ENCODE results near the gene ZNF280B.
"Not testable (repeated sequence)": the region's sequence is repeated elsewhere in the genome, so short reads cannot be mapped to it uniquely, and the experiment has no call there.

The ZNF280B gene

DNA sequence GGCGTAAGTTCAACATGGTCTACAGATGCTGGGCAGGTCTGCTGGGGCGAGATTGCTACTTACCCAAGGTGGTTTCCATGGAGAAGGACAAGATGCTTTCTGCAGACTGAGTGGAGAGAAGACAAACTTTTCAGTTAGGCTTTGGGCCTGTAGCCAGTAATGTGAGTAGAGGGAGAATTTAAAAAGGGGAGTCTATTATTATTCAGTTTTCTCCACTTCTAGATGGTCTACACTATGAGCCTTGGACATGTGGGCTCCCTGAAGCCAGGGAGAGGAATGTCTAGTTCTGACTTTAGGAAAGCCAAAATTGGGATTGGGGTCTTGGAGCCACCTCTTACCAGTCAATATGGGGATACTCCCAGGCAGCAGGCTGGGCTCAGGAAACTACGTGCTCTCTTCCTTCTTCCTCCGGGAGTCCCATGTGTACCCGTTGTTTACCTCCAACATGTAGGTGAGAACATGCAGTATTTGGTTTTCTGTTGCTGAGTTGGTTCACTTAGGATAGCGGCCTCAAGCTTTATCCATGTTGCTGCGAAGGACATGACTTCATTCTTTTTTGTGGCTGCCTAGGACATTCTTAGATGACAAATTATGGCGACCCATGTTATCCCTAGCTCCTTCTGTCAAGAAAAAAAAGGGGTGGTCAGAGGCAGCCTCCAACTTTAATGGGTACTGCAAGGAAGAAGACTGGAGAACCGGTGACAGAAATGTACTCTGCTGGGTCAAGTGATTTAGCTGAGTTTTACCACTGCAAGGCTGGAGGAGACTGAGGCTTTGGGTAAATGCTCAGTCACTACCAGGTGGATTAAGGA lies 26.3 kb upstream of the ZNF280B start:
- DNase-seq (ENCODE audit: low read depth) = no peak

DNA sequence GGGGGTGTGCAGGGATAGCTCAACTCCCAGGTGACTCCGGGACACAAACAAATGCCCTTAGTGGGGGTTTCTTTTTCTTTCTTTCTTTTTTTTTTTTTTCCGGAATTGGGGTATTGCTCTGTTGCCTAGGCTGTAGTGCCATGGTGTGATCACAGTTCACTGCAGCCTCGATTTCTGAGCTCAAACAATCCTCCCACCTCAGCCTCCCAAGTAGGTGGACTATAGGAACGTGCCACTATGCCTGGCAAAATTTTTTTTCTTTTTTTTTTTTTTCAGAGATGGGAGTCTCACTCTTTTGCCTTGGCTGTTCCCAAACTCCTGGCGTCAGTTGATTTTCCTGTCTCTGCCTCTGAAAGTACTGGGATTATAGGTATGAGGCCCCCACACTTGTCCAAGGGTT lies 25.3 kb upstream of the ZNF280B start:
- no peak for DNase-seq (ENCODE audit: low read depth)

DNA sequence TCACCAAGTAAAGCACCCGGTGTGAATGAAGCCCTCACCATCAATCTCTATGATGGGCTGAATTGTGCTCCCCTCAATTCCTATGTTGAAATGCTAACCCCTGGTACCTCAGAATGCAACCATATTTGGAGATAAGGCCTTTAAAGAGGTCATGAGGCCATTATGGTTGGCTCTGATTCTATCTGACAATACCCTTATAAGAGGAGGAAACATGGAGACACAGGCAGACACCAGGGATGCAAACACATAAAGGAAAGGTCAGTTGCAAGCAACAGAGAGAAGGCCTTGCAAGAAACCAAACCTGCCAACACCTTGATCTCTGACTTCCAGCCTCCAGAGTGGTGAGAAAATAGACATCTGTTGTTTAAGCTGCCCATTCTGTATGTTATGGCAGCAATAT lies 24.9 kb upstream of the ZNF280B start:
- no peak for DNase-seq (ENCODE audit: low read depth)

DNA sequence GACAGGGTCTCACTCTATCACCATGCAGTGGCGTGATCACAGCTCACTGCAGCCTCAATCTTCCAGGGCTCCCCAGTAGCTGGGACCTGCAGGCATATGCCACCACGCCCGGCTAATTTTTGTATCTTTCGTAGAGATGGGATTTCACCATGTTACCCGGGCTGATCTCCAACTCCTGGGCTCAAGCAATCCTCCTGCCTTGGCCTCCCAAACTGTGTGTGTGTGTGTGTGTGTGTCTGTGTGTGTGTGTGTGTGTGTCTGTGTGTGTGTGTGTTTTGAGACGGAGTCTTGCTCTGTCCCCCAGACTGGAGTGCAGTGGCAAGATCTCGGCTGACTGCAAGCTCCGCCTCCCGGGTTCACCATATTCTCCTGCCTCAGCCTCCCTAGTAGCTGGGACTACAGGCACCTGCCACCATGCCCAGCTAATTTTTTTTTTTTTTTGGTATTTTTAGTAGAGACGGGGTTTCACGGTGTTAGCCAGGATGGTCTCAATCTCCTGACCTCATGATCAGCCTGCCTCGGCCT lies 24.1 kb upstream of the ZNF280B start:
- DNase-seq (ENCODE audit: low read depth) = not testable (repeated sequence)

DNA sequence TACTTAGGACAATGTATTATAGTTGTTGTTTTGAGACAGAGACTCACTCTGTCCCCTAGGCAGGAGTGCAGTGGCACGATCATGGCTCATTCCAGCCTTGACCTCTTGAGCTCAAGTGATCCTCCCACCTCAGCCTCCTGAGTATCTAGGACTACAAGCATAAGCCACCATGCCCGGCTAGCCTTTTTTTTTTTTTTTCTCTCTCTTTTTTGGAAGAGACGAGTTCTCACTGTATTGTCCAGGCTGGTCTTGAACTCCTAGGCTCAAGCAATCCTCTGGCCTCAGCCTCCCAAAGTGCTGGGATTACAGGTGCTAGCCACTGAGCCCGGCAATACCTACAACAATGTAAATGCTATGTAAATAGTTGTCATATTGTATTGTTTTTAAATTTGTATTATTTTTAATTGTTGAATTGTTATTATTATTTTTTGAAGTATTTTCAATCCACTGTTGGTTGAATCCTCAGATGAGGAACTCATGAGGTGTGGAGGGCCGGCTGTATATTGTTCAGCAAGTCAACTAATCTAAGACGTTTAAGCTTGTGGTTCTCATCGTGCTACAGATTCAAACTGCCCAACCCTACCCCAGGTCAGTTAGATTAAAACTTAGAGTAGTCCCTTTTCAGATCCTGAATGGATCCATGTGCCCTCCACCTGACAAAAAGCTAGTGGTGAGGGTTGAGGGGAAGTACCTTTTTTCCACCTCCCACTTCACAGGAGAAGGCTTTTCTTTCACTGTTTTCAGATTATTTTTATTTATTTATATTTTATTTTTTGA lies 23.4 kb upstream of the ZNF280B start:
- no peak for DNase-seq (ENCODE audit: low read depth)

DNA sequence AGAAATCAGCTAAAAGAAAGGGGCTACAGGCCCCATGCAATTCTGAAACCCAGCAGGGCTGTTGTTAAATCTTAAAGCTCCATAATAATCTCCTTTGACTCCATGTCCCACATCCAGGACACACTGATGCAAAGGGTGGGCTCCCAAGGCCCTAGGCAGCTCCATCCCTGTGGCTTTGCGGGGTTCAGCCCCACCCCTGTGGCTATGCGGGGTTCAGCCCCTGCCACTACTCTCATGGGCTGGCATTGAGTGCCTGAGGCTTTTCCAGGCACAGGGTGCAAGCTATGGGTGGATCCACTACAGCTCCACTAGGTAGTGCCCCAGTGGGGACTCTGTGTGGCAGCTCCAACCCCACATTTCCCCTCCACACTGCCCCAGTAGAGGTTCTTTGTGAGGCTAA lies 20.2 kb upstream of the ZNF280B start:
- no peak for DNase-seq (ENCODE audit: low read depth)

DNA sequence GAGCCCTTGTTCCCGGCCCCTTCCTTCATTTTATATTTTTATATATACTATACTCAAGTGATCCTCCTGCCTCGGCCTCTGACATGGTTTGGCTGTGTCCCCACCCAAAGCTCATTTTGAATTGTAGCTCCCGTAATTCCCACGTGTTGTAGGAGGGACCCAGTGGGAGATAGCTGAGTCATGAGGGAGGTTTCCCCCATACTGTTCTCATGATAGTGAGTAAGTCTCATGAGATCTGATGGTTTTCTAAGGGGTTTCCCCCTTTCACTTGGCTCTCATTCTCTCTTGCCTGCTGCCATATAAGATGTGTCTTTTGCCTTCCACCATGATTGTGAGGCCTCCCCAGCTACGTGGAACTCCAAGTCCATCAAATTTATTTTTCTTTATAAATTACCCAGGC lies 18.8 kb upstream of the ZNF280B start:
- DNase-seq (ENCODE audit: low read depth) = no peak

DNA sequence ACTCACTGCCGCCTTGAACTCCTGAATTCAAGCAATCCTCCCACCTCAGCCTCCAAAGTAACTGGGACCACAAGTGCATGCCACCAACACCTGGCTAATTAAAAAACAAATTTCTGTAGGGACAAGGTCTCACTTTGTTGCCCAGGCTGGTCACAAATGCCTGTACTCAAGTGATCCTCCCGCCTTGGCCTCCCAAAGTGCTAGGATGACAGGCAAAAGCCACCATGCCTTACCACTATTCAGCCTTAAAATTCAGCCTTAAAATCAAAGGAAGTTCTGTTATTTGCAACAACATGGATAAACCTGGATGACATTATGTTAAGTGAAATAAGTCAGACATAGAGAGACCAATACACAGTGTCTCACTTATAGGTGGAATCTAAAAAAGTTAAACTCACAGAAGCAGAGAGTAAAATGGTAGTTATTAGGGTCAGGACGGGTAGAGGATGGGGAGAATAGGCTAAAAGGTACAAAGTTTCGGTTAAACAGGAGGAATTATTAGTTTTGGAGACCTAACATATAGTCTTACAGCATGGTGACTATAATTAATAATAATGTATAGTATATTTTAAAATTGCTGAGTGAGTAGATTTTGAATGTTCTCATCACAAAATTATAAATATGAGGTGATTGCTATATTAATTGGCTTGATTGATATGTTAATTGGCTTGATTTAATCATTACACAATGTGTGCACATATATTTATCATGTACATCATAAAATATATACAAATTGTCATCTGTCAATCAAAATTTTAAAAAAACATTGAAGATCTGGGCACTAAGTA lies 17.8 kb upstream of the ZNF280B start:
- DNase-seq (ENCODE audit: low read depth) = no peak

DNA sequence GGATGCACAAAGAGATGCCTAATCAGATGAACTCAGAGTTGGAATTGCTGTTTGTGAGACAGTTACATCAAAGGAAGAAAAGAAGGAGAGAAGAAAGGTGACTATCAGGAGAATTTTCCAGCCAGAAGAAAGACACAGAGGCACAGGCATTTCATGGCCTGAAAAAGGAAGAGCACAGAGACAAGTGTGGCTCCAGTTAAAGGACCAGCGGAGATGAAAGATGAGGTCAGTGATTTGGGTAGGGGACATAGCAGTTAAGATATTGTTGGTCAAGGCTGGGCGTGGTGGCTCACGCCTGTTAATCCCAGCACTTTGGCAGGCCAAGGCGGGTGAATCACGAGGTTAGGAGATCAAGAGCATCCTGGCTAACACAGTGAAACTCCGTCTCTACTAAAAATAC lies 15.0 kb upstream of the ZNF280B start:
- DNase-seq (ENCODE audit: low read depth) = no peak

DNA sequence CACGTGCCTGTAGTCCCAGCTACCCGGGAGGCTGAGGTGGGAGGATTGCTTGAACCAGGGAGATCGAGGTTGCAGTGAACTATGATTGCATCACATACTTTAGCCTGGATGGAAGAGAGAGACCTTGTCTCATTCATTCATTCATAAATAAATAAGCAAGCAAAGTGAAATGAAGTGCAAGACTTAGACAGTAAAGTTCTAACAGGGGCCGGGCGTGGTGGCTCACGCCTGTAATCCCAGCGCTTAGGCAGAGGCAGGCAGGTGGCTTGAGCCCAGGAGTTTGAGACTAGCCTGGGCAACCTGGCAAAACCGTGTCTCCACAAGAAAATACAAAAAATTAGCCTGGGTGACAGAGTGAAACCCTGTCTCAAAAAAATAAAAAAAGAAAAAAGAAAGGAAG lies 13.1 kb upstream of the ZNF280B start:
- DNase-seq (ENCODE audit: low read depth) = no peak

DNA sequence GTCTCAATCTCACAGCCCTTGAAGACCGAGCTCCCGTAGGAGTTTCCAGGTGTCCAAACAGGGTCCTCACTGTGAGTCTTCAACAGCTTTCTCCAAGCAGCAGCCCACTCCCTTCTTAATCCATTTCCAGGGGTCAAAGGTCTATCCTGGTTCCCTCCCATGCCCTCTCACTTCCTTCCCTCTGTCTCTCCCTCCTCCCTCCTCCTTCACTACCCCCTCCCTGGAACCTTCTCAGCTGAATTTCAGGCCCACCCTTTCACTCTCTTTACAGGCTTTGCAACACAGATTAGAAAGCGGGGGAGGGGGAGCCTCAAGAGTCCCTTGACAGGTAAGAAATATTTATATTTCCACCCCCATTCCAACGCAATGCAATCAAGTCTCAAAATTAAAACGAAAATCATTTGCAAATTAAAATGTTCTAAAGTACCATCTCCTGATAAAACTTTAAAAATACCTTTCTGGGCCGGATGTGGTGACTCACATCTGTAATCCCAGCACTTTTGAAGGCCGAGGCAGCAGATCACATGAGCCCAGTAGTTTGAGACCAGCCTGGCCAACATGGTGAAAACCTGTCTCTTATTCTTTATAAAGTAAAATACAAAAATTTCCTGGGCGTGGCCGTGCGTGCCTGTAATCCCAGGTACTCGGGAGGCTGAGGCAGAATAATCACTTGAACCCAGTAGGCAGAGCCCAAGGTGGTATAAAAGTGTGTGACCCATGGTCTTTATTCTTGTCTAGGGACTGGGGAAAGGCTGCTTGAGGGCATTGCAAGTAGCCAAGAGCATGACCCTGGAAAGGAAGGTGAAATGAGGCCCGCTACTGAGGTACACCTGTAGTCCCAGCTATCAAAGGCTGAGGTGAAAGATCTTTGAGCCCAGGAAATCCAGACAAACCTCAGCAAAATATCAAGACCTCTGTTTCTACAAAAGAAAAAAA lies 12.4 kb upstream of the ZNF280B start:
- no peak for DNase-seq (ENCODE audit: low read depth)

DNA sequence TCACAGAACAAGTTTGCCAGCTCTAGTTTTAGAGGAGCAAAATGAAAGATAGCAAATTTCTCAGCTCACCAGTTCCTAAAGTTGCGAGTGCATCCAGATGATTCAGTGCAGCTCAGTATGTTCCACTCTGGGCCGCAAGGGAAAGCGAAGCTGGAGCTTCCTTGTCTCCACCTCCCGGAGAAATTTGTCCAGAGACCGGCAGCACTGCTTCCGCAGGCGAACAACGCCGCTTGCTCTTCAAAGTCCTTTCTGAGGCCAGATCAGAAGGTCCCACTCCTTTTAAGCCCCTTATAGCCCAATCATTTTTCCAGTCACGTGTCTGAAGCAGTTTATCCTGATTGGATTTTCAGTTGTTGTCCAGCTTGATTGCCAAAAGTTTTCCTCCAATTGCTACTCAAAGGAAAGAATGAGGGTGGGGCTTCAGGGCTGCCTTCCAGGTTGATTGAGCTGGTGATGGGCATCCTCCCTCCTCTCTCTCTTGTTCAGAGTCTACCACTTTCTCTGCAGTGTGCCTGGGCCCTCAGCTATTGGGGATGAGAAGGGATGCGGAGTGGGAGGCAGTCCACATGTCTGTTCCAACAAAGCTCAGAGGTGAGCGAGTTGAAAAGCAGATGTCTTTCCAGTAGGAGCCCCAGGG lies 11.6 kb upstream of the ZNF280B start, which contains the start of gene ZNF280A:
Gene ZNF280A (minus strand): TSS at position 251 of the 637 bp plus-strand sequence. CDS start 4,640 bp downstream, outside the sequence.
- DNase-seq (ENCODE audit: low read depth) = no peak

DNA sequence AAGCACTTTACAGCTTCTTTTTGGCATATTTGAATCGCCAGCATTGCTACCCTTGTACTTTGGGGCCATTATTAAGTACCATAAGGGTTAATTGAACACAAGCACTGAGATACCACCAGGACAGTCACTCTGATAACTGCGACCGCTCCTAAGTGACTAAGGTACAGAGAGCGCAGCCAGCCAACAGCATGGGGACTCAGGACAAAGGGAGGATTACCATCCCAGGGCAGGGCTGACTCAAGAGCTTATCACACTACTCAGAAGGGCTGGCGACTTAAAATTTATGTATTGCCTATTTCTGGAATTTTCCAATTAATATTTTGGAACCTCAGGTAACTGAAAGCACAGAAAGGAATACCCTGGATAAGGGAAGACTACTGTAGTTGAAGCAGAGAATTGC lies 11.0 kb upstream of the ZNF280B start:
- no peak for DNase-seq (ENCODE audit: low read depth)

DNA sequence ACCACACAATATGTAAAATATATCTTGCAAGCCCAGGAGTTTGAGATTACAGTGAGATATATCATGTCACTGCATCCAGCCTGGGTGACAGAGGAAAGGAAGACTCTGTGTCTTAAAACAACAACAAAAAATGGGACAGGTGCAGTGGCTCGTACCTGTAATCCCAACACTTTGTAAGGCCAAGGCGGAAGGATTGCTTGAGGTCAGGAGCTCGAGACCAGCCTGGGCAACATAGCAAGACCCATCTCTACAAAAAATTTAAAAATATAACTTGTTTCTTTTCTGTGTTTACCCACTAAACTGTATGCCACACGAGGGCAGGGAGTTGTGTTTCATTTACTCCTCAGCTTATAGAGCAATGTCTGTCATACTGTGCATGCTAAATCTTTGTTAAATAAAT lies 8.4 kb upstream of the ZNF280B start:
- no peak for DNase-seq (ENCODE audit: low read depth)

DNA sequence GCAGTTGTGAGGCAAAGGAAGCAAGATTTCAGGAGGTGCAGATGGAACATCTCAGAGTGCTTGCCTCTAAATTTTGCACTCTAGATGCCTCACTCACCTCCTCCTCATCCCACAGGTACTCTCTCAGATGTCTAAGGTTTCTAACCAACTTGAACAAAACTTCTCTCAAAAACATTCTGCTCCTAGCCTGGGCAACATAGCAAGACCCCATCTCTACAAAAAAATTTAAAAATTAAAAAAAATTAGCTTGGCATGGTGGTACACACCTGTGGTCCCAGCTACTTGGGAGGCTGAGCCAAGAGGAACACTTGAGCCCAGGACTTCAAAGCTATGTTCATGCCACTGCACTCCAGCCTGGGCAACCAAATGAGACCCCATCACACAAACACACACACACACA lies 7.3 kb upstream of the ZNF280B start:
- DNase-seq (ENCODE audit: low read depth) = no peak

DNA sequence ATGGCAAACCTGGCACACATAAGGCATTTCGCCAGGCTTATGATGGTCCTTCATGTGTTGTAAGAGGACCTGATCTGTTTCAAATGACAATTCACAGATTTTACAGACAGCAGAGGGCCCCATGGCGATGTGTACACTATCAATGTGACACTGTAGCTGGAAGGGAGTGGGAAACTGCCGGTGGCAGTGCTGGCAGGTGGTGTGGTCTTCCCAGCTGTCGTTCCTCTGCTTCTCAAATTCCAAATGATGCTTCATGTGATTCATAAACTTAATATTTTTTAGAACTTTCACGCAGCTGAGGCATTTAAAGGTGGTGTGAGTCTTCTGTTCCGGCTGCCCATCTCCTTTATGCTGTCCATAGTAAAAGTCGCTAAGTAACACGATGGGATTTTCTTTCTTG lies 5.9 kb upstream of the ZNF280B start:
- not testable (repeated sequence) for DNase-seq (ENCODE audit: low read depth)

DNA sequence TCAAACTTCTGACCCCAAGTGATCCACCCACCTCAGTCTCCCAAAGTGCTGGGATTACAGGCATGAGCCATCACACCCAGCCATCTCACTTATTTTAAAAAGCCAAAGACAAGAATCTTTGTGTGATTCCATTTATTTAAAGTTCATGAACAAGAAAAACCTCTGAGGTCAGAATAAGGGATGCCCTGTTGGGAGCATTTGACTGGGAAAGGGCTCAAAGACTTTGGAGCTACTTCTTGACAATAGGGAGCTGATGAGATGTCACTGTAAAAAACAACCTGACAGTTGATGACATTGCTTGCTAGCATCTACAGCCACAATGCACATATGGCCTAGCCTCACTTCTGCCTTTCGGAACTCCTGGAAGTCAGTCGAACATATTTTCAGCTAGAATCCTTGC lies 5.1 kb upstream of the ZNF280B start:
- no peak for DNase-seq (ENCODE audit: low read depth)

DNA sequence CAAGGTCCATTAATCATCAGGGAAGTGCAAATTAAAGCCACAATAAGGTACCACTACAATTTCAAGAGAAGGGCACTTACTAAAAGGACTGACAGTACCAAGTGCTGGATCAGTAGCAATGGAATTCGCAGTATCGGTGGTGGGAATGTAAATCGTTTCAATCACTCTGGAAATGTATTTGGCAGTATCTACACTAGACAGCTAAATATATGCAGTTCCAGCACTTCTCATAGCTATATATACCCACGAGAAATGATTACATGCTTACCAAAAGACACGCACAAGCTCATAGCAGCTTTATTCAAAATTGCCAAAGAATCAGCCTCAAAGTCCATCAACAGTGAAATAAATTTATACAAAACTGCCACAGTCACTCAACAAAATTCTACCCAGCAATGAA lies 4.4 kb upstream of the ZNF280B start:
- no peak for DNase-seq (ENCODE audit: low read depth)

DNA sequence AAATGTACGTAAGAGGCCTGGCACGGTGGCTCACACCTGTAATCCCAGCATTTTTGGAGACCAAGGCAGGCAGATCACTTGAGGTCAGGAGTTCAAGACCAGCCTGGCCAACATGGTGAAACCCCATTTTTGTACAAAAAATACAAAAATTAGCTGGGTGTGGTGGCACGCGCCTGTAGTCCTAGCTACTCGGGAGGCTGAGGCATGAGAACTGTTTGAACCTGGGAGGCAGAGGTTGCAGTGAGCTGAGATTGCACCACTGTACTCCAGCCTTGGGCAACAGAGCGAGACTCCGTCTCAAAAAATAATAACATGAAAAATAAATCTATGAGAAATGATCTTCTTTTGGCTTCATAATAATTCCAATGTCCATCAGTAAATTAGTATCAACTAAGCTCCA lies 2.3 kb upstream of the ZNF280B start:
- not testable (repeated sequence) for DNase-seq (ENCODE audit: low read depth)

DNA sequence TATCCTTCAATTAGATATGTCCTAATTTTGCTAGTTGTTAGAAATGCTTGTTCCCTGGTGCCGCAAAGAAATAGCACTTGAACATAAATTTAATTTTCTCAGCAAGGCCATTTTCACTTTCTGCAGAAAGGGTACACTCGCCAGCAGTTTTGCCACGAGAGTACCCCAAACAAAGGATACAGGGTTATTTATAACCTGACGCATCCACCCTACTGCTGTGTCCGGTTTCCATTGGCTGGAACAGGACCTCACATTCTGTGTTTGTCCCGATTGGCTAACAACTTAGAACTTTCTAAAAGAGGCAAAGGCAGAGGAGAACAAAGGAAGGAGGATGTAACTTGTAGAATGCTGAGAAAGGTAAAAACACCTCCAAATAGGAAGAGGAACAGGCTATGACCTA lies 1.4 kb upstream of the ZNF280B start:
- not testable (repeated sequence) for DNase-seq (ENCODE audit: low read depth)

All from stimulated activated CD4-positive, alpha-beta T cell treated with anti-CD3 and anti-CD28 coated beads, Interleukin-2, amount 100 ng/mL, for 4 hours (primary cell).